GM18498 (cell line): ENCODE data around the gene ZNF33B.
A peak's percentile ranks its signal among the peaks of the same experiment; 100 is the strongest.
"Not testable (repeated sequence)": the region's sequence is repeated elsewhere in the genome, so short reads cannot be mapped to it uniquely, and the experiment has no call there.

Experiments
- ATAC-seq: cut with Tn5 transposase; IDR thresholded peaks from one replicate; pipeline ENCODE4 v1.9.1; 2021; ENCODE audit warnings: mild to moderate bottlenecking, moderate library complexity; ENCODE audit not compliant: unreplicated experiment

ZNF33B gene

GRCh38 chr10:42618424-42618823 lies 19.9 kb downstream of the ZNF33B start:
- no peak for ATAC-seq

GRCh38 chr10:42615419-42615818 lies 23.0 kb downstream of the ZNF33B start:
- ATAC-seq: no peak

GRCh38 chr10:42609872-42610271 lies 28.5 kb downstream of the ZNF33B start:
- no peak for ATAC-seq

- ATAC-seq: no peak
Observed at GRCh38 chr10:42598249-42598873, 40.0 kb downstream of the ZNF33B start.

- no peak for ATAC-seq
Observed at GRCh38 chr10:42596196-42596595, 42.2 kb downstream of the ZNF33B start.

GRCh38 chr10:42594246-42594650 lies 44.1 kb downstream of the ZNF33B start:
- ATAC-seq: no peak

- no peak for ATAC-seq
Observed at GRCh38 chr10:42593284-42593683, 45.1 kb downstream of the ZNF33B start.

GRCh38 chr10:42583828-42584227 lies 54.5 kb downstream of the ZNF33B start:
- no peak for ATAC-seq

- ATAC-seq: no peak
Observed at GRCh38 chr10:42578019-42578418, 60.4 kb downstream of the ZNF33B start.

GRCh38 chr10:42576338-42576737 lies 62.0 kb downstream of the ZNF33B start:
- no peak for ATAC-seq

GRCh38 chr10:42574336-42574735 lies 64.0 kb downstream of the ZNF33B start:
- no peak for ATAC-seq

GRCh38 chr10:42556931-42557330 lies 81.4 kb downstream of the ZNF33B start:
- ATAC-seq: no peak

- not testable (repeated sequence) for ATAC-seq
Observed at GRCh38 chr10:42553576-42553975, 84.8 kb downstream of the ZNF33B start.

GRCh38 chr10:42553064-42553407 lies 85.3 kb downstream of the ZNF33B start:
- peak; percentile 37 for ATAC-seq

GRCh38 chr10:42552188-42553063 lies 85.9 kb downstream of the ZNF33B start:
- ATAC-seq: peak; percentile 94

GRCh38 chr10:42551582-42552187 lies 86.7 kb downstream of the ZNF33B start:
- ATAC-seq: no peak

- ATAC-seq: no peak
Observed at GRCh38 chr10:42549851-42550250, 88.5 kb downstream of the ZNF33B start.

GRCh38 chr10:42548254-42548653 lies 90.1 kb downstream of the ZNF33B start:
- ATAC-seq: no peak

GRCh38 chr10:42544945-42545344 lies 93.4 kb downstream of the ZNF33B start:
- no peak for ATAC-seq

GRCh38 chr10:42543840-42544372 lies 94.5 kb downstream of the ZNF33B start:
- ATAC-seq: no peak
